Measurements from ENCODE around the gene AGBL4.

DNA sequence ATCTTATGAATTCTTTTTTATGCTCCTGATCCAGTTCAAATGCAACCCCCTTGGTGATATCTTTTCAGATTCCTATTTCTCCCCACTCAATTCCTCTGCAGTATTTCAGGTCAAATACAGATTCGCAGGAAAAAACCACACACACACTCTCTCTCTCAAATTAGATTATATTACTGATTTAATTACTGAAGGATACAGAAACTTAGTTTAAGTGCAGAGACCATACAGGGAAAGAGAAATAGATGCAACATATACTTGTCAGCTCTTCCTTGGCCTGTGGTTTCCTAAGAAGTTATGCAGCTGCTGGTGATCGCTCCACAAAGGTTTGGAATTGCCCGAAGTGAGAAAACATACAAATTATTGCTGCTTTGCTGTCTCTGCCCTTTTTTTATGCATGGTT, 400.9 kb downstream of the AGBL4 start:
- TF ChIP-seq, protein P1, sequence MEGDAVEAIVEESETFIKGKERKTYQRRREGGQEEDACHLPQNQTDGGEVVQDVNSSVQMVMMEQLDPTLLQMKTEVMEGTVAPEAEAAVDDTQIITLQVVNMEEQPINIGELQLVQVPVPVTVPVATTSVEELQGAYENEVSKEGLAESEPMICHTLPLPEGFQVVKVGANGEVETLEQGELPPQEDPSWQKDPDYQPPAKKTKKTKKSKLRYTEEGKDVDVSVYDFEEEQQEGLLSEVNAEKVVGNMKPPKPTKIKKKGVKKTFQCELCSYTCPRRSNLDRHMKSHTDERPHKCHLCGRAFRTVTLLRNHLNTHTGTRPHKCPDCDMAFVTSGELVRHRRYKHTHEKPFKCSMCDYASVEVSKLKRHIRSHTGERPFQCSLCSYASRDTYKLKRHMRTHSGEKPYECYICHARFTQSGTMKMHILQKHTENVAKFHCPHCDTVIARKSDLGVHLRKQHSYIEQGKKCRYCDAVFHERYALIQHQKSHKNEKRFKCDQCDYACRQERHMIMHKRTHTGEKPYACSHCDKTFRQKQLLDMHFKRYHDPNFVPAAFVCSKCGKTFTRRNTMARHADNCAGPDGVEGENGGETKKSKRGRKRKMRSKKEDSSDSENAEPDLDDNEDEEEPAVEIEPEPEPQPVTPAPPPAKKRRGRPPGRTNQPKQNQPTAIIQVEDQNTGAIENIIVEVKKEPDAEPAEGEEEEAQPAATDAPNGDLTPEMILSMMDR (IDR thresholded peaks at IDR 0.05; ENCODE audit: borderline replicate concordance, extremely low read depth, low read length, poor library complexity, severe bottlenecking): no peak
- no peak for TF ChIP-seq EZH2 (IDR thresholded peaks at IDR 0.05; ENCODE audit: borderline replicate concordance, low read depth, low read length, severe bottlenecking)
